ENCODE measurements around the gene KRTAP17-1. TPM values are rescaled to one million over a fixed set of nuclear protein-coding genes. Genes with fewer than 3 reads are reported as not detected.
"Not testable (repeated sequence)": the region's sequence is repeated elsewhere in the genome, so short reads cannot be mapped to it uniquely, and the experiment has no call there.

Gene KRTAP17-1
- total RNA-seq, 2 experiments from 2014 or later: not detected

- Histone ChIP-seq H3K9me3 (ENCODE audit: low read length) (no peaks in the 10 kb centered on the region), H3K4me2 (ENCODE audit: low read length) (no peak overlapping the region), H3K36me3 (ENCODE audit: insufficient read depth, low read length) (no peaks in the 10 kb centered on the region), H3K27ac (ENCODE audit: low read depth, low read length, poor library complexity, severe bottlenecking) (no peak overlapping the region), H4K20me1 (ENCODE audit: insufficient read depth, low read length) (no peaks in the 10 kb centered on the region), H3K79me2 (ENCODE audit: insufficient read depth, low read depth, low read length) (no peaks in the 10 kb centered on the region), H3K9me2 (ENCODE audit: insufficient read depth, low read length) (no peaks in the 10 kb centered on the region), H2AFZ (ENCODE audit: low read length) (no peak overlapping the region), H3K4me3 (ENCODE audit: low read depth, low read length, poor library complexity, severe bottlenecking) (no peak overlapping the region), H3K4me1 (ENCODE audit: insufficient read depth, low read length, poor library complexity, severe bottlenecking) (no peaks in the 10 kb centered on the region)
- no TSS peak for BruUV-seq (replicated peaks)
- CTCF ChIA-PET (ENCODE audit: unreplicated experiment): no interaction called here
- intact Hi-C loops (cut with micrococcal nuclease; ENCODE audit: unreplicated experiment): no loop called here
- POLR2A ChIA-PET: no interaction called here
- no peak for DNase-seq (ENCODE audit: low spot score)
- TF ChIP-seq EZH2phosphoT487 (IDR thresholded peaks at IDR 0.05; ENCODE audit: borderline replicate concordance, low read depth, low read length) (no peak), CTCF (conservative IDR thresholded peaks at IDR 0.05; ENCODE audit: low read length) (no peak)
Observed at GRCh38 chr17:41354536-41354935, 39.0 kb upstream of the KRTAP17-1 start.

- TF ChIP-seq EZH2phosphoT487 (IDR thresholded peaks at IDR 0.05; ENCODE audit: borderline replicate concordance, low read depth, low read length): no peak
- TF ChIP-seq CTCF (conservative IDR thresholded peaks at IDR 0.05; ENCODE audit: low read length): no peak
- POLR2A ChIA-PET: interaction anchor here (0.9 kb wide), 1 partner anchor 426 kb away, joined by 3 read pairs; no protein-coding TSS in a partner anchor
Observed at GRCh38 chr17:41352597-41353366, 37.3 kb upstream of the KRTAP17-1 start.

GRCh38 chr17:41351177-41351576 lies 35.7 kb upstream of the KRTAP17-1 start:
- POLR2A ChIA-PET: no interaction called here
- no TSS peak for BruUV-seq (replicated peaks)
- no peak overlapping the region for H3K4me2 ChIP-seq (ENCODE audit: low read length)
- H3K9me2 ChIP-seq (ENCODE audit: insufficient read depth, low read length): no peaks in the 10 kb centered on the region
- H3K79me2 ChIP-seq (ENCODE audit: insufficient read depth, low read depth, low read length): no peaks in the 10 kb centered on the region
- H3K27ac ChIP-seq (ENCODE audit: low read depth, low read length, poor library complexity, severe bottlenecking): no peak overlapping the region
- no peaks in the 10 kb centered on the region for H4K20me1 ChIP-seq (ENCODE audit: insufficient read depth, low read length)
- DNase-seq (ENCODE audit: low spot score): no peak
- H3K4me1 ChIP-seq (ENCODE audit: insufficient read depth, low read length, poor library complexity, severe bottlenecking): no peaks in the 10 kb centered on the region
- CTCF ChIA-PET (ENCODE audit: unreplicated experiment): no interaction called here
- no peak for TF ChIP-seq CTCF (conservative IDR thresholded peaks at IDR 0.05; ENCODE audit: low read length)
- TF ChIP-seq EZH2phosphoT487 (IDR thresholded peaks at IDR 0.05; ENCODE audit: borderline replicate concordance, low read depth, low read length): no peak
- no peak overlapping the region for H3K4me3 ChIP-seq (ENCODE audit: low read depth, low read length, poor library complexity, severe bottlenecking)
- no peaks in the 10 kb centered on the region for H3K36me3 ChIP-seq (ENCODE audit: insufficient read depth, low read length)
- no peaks in the 10 kb centered on the region for H3K9me3 ChIP-seq (ENCODE audit: low read length)
- intact Hi-C loops (cut with micrococcal nuclease; ENCODE audit: unreplicated experiment): no loop called here
- no peak overlapping the region for H2AFZ ChIP-seq (ENCODE audit: low read length)

More at GRCh38 chr17:41352597-41353366, 37.3 kb upstream of the KRTAP17-1 start:
- no peaks in the 10 kb centered on the region for H4K20me1 ChIP-seq (ENCODE audit: insufficient read depth, low read length)
- CTCF ChIA-PET (ENCODE audit: unreplicated experiment): no interaction called here
- H3K27ac ChIP-seq (ENCODE audit: low read depth, low read length, poor library complexity, severe bottlenecking): no peak overlapping the region
- H3K4me3 ChIP-seq (ENCODE audit: low read depth, low read length, poor library complexity, severe bottlenecking): no peak overlapping the region
- H2AFZ ChIP-seq (ENCODE audit: low read length): no peak overlapping the region
- no peaks in the 10 kb centered on the region for H3K4me1 ChIP-seq (ENCODE audit: insufficient read depth, low read length, poor library complexity, severe bottlenecking)
- no peaks in the 10 kb centered on the region for H3K36me3 ChIP-seq (ENCODE audit: insufficient read depth, low read length)
- H3K9me3 ChIP-seq (ENCODE audit: low read length): no peaks in the 10 kb centered on the region
- H3K79me2 ChIP-seq (ENCODE audit: insufficient read depth, low read depth, low read length): no peaks in the 10 kb centered on the region
- no peak for DNase-seq (ENCODE audit: low spot score)
- H3K9me2 ChIP-seq (ENCODE audit: insufficient read depth, low read length): no peaks in the 10 kb centered on the region
- no peak overlapping the region for H3K4me2 ChIP-seq (ENCODE audit: low read length)
- intact Hi-C loops (cut with micrococcal nuclease; ENCODE audit: unreplicated experiment): no loop called here
- no TSS peak for BruUV-seq (replicated peaks)

GRCh38 chr17:41350381-41350878 lies 34.9 kb upstream of the KRTAP17-1 start, which contains the start of gene KRT33A:
KRT33A (minus strand) TSS chr17:41350828; CDS start chr17:41350767, 61 bp downstream.
- H3K4me2 ChIP-seq (ENCODE audit: low read length); POLR2A ChIA-PET; H3K4me1 ChIP-seq (ENCODE audit: insufficient read depth, low read length, poor library complexity, severe bottlenecking); intact Hi-C loops (cut with micrococcal nuclease; ENCODE audit: unreplicated experiment); DNase-seq (ENCODE audit: low spot score); H3K27ac ChIP-seq (ENCODE audit: low read depth, low read length, poor library complexity, severe bottlenecking); H3K36me3 ChIP-seq (ENCODE audit: insufficient read depth, low read length); CTCF ChIA-PET (ENCODE audit: unreplicated experiment); H2AFZ ChIP-seq (ENCODE audit: low read length); H3K4me3 ChIP-seq (ENCODE audit: low read depth, low read length, poor library complexity, severe bottlenecking); H3K9me3 ChIP-seq (ENCODE audit: low read length); H4K20me1 ChIP-seq (ENCODE audit: insufficient read depth, low read length); H3K79me2 ChIP-seq (ENCODE audit: insufficient read depth, low read depth, low read length); BruUV-seq (replicated peaks); H3K9me2 ChIP-seq (ENCODE audit: insufficient read depth, low read length): not testable (repeated sequence)

Measured in OCI-LY7 (cell line).